IMR-90 (cell line): Measurements from ENCODE around the gene MRPS18A. TPM values are rescaled to one million over a fixed set of nuclear protein-coding genes. Genes with fewer than 3 reads are reported as not detected.

Experiments used
- ATAC-seq: fragments of 200-7000 bp; cut with Tn5 transposase; 2 replicates; pipeline ENCODE4 v1.9.1; 2020; ENCODE audit warnings: low read depth, mild to moderate bottlenecking, moderate library complexity
- BruUV-seq: library from RNA; stranded (reverse); fragments of 400-500 nt; replicated peaks from 2 replicates; lab custom pipeline; 2021; lab: Mats Ljungman, UMichigan
- CTCF ChIA-PET: fragments of 300-600 bp; formaldehyde crosslinking; extraction: SDS; loops from one replicate; lab custom pipeline; 2021; ENCODE audit warnings: antibody characterized with exemption; lab: Yijun Ruan, JAX
- POLR2A ChIA-PET: fragments of 300-600 bp; sonication (Branson Sonifier 250); formaldehyde crosslinking; loops from one replicate; lab custom pipeline; 2022; ENCODE audit warnings: antibody characterized with exemption; ENCODE audit not compliant: unreplicated experiment; lab: Charles Lee
- DNase-seq: peaks from one replicate; pipeline ENCODE4 v3.0.0; 2013
- H2AFZ ChIP-seq: replicated peaks from 2 replicates; pipeline ENCODE3; 2013; ENCODE audit warnings: low read length, mild to moderate bottlenecking; ENCODE audit not compliant: poor library complexity
- H2AK5ac ChIP-seq: 2 replicates; pipeline ENCODE4 v1.6.1; 2013; ENCODE audit warnings: low read depth, low read length, inconsistent platforms
- H2AK9ac ChIP-seq: replicated peaks from 2 replicates; pipeline ENCODE3; 2013; ENCODE audit warnings: mild to moderate bottlenecking, low read depth, low read length, moderate library complexity; ENCODE audit not compliant: poor library complexity
- H2BK120ac ChIP-seq: 2 replicates; pipeline ENCODE4 v1.6.1; 2013; ENCODE audit warnings: low read depth, low read length, inconsistent platforms
- H2BK15ac ChIP-seq: 3 replicates; pipeline ENCODE4 v1.6.1; 2013; ENCODE audit warnings: low read depth, low read length, inconsistent platforms
- H2BK20ac ChIP-seq: 2 replicates; pipeline ENCODE4 v1.6.1; 2013; ENCODE audit warnings: low read depth, mild to moderate bottlenecking, inconsistent platforms, low read length, moderate library complexity
- H2BK5ac ChIP-seq: 2 replicates; pipeline ENCODE4 v1.6.1; 2013; ENCODE audit warnings: mild to moderate bottlenecking, low read depth, low read length, inconsistent platforms; ENCODE audit not compliant: poor library complexity, severe bottlenecking
- H3K14ac ChIP-seq: replicated peaks from 2 replicates; pipeline ENCODE4 v1.6.1; 2013; ENCODE audit warnings: low read depth, low read length, inconsistent platforms
- H3K18ac ChIP-seq: 2 replicates; pipeline ENCODE4 v1.6.1; 2013; ENCODE audit warnings: low read depth, low read length, control low read depth
- H3K23ac ChIP-seq: 2 replicates; pipeline ENCODE4 v1.6.1; 2013; ENCODE audit warnings: low read depth, low read length, inconsistent platforms
- H3K27ac ChIP-seq: 2 replicates; pipeline ENCODE4 v1.5.1; 2013; ENCODE audit warnings: mild to moderate bottlenecking, control low read depth, low read length; ENCODE audit not compliant: insufficient read depth
- H3K27me3 ChIP-seq: 2 replicates; pipeline ENCODE4 v1.6.1; 2013; ENCODE audit warnings: low read length; ENCODE audit not compliant: control insufficient read depth, insufficient read depth
- H3K36me3 ChIP-seq: 2 replicates; pipeline ENCODE4 v1.6.1; 2013; ENCODE audit warnings: low read length, mixed read lengths; ENCODE audit not compliant: control insufficient read depth, insufficient read depth
- H3K4ac ChIP-seq: 2 replicates; pipeline ENCODE4 v1.6.1; 2013; ENCODE audit warnings: low read depth, low read length, inconsistent platforms
- H3K4me1 ChIP-seq: 2 replicates; pipeline ENCODE4 v1.6.1; 2013; ENCODE audit warnings: low read length, mixed read lengths; ENCODE audit not compliant: control insufficient read depth, insufficient read depth
- H3K4me2 ChIP-seq: 2 replicates; pipeline ENCODE4 v1.6.1; 2013; ENCODE audit warnings: low read depth, mild to moderate bottlenecking, control low read depth, low read length, moderate library complexity
- H3K4me3 ChIP-seq: 2 replicates; pipeline ENCODE4 v1.5.1; 2013; ENCODE audit warnings: low read depth, mild to moderate bottlenecking, control low read depth, low read length, moderate library complexity; ENCODE audit not compliant: insufficient read depth
- H3K56ac ChIP-seq: 2 replicates; pipeline ENCODE4 v1.6.1; 2013; ENCODE audit warnings: low read length, inconsistent platforms; ENCODE audit not compliant: insufficient read depth; ENCODE audit errors: extremely low read depth
- H3K79me1 ChIP-seq, 2 experiments: 2 replicates each; pipeline ENCODE4 v1.6.1; 2013; ENCODE audit warnings: low read length in 2 of 2, inconsistent platforms in 1 of 2, low read depth in 1 of 2
- H3K9ac ChIP-seq: 2 replicates; pipeline ENCODE4 v1.6.1; 2013; ENCODE audit warnings: low read depth, low read length, control low read depth
- H3K9me1 ChIP-seq: 2 replicates; pipeline ENCODE4 v1.6.1; 2013; ENCODE audit warnings: low read length, inconsistent platforms; ENCODE audit not compliant: insufficient read depth
- H3K9me3 ChIP-seq: 2 replicates; pipeline ENCODE4 v1.6.1; 2013; ENCODE audit warnings: low read length; ENCODE audit not compliant: control insufficient read depth, insufficient read depth
- H4K20me1 ChIP-seq: 2 replicates; pipeline ENCODE4 v1.6.1; 2013; ENCODE audit warnings: low read length, inconsistent platforms; ENCODE audit not compliant: insufficient read depth
- H4K5ac ChIP-seq: 2 replicates; pipeline ENCODE4 v1.6.1; 2013; ENCODE audit warnings: mild to moderate bottlenecking, low read depth, low read length, control low read depth
- H4K8ac ChIP-seq, 2 experiments: 2 replicates each; pipeline ENCODE4 v1.6.1; 2013; ENCODE audit warnings: low read depth in 2 of 2, low read length in 2 of 2, control low read depth in 1 of 2, inconsistent platforms in 1 of 2
- H4K91ac ChIP-seq: 2 replicates; pipeline ENCODE4 v1.6.1; 2013; ENCODE audit warnings: low read depth, low read length, inconsistent platforms; ENCODE audit not compliant: insufficient read depth
- CHD1 ChIP-seq: IDR thresholded peaks from 2 replicates; pipeline ENCODE4 v1.6.1; 2012; ENCODE audit warnings: low read depth, low read length, improper control_type of control experiment
- MAFK ChIP-seq: IDR thresholded peaks from 2 replicates; pipeline ENCODE4 v1.6.1; 2012; ENCODE audit warnings: low read depth, low read length, improper control_type of control experiment
- NFE2L2 ChIP-seq: fragments of 150-350 bp; IDR thresholded peaks from 2 replicates; pipeline ENCODE4 v1.6.1; 2016; ENCODE audit warnings: low read depth, mild to moderate bottlenecking, low read length
- USF2 ChIP-seq: fragments of 150-350 bp; IDR thresholded peaks from 2 replicates; pipeline ENCODE4 v1.6.1; 2017; ENCODE audit warnings: mild to moderate bottlenecking, antibody characterized with exemption, low read length, low read depth
- WGBS, 2 experiments: methylation state at CpG; one replicate each; pipeline versions ENCODE4 v1.1.5 to v1.1.7; 2013; ENCODE audit warnings: missing lambda C conversion rate in 2 of 2; ENCODE audit not compliant: insufficient read length in 1 of 2; ENCODE audit errors: extremely low coverage in 2 of 2; 5-methylcytosine and 5-hydroxymethylcytosine counted together
- dilution Hi-C: fragments of 300-500 bp; cut with HindIII; formaldehyde crosslinking; loops from one replicate; pipeline ENCODE4 v1.14.3; 2018; ENCODE audit warnings: low sequenced_read_pairs; ENCODE audit not compliant: unreplicated experiment
- in situ Hi-C: fragments of 300-500 bp; cut with MboI; formaldehyde crosslinking; loops from 3 replicates; pipeline ENCODE4 v1.14.3; 2019; ENCODE audit warnings: low sequenced_read_pairs, inconsistent platforms, mixed read lengths
- intact Hi-C: fragments of 100-400 bp; cut with micrococcal nuclease; formaldehyde crosslinking; loops from 2 replicates; pipeline ENCODE4 v1.10.0; 2022
- polyA plus RNA-seq, 3 experiments: library from polyadenylated mRNA; depleted of rRNA; stranded (reverse); fragments of >200 nt; gene quantifications; 2 replicates each; pipeline ENCODE4 v1.2.3, GENCODE V29; 2012; ENCODE audit warnings: low replicate concordance in 1 of 3
- total RNA-seq: library from RNA; depleted of rRNA; stranded (reverse); fragments of >200 nt; gene quantifications from 2 replicates; pipeline ENCODE4 v1.2.3, GENCODE V29; 2012

Gene MRPS18A
- total and polyA plus RNA-seq, 2 of the 4 experiments (the other 2 are of a cell fraction): 47.0 to 56.6 TPM

- no peak overlapping the region for H3K23ac ChIP-seq
- no peaks in the 10 kb centered on the region for H4K20me1 ChIP-seq
- H3K4ac ChIP-seq: no peak overlapping the region
- H2AK5ac ChIP-seq: no peak overlapping the region
- H4K91ac ChIP-seq: no peak overlapping the region
- 0 out of 4 replicates have a peak, but pooled peaks cover 0 to 1% of the 10 kb centered on the region in 2 experiments for H3K79me1 ChIP-seq
- no peak overlapping the region for H2BK120ac ChIP-seq
- ChIA-PET CTCF (no interaction called here), POLR2A (no interaction called here)
- in situ Hi-C loops (no loop called here), intact Hi-C loops (no loop called here), dilution Hi-C loops (no loop called here)
- DNase-seq (no peak), ATAC-seq (no peak)
- H4K5ac ChIP-seq: no peak overlapping the region
- H3K9ac ChIP-seq: no peak overlapping the region
- H2BK20ac ChIP-seq: no peak overlapping the region
- no peak overlapping the region for H4K8ac ChIP-seq
- no peak overlapping the region for H2AFZ ChIP-seq
- TF ChIP-seq CHD1: no peak
- no peak for TF ChIP-seq USF2
- no peak for TF ChIP-seq MAFK
- no peak for TF ChIP-seq NFE2L2
- no peak overlapping the region for H3K14ac ChIP-seq
- H3K27ac ChIP-seq: no peak overlapping the region
- no TSS peak for BruUV-seq
- no peak overlapping the region for H3K18ac ChIP-seq
- no peak overlapping the region for H2BK15ac ChIP-seq
- no peak overlapping the region for H2BK5ac ChIP-seq
- H3K36me3 ChIP-seq: peaks cover 2% of the 10 kb centered on the region
- H2AK9ac ChIP-seq: no peak overlapping the region
- H3K4me3 ChIP-seq: no peak overlapping the region
- H3K4me1 ChIP-seq: no peaks in the 10 kb centered on the region
- no CpG with 5 or more reads among the region's 3 CpGs for WGBS, 2 experiments
- H3K9me3 ChIP-seq: no peaks in the 10 kb centered on the region
- 0 out of 2 replicates have a peak, but pooled peaks cover 5% of the 10 kb centered on the region for H3K9me1 ChIP-seq
- H3K27me3 ChIP-seq: no peaks in the 10 kb centered on the region; the same call in 1 of the 2 replicates
- H3K56ac ChIP-seq: no peak overlapping the region
- no peak overlapping the region for H3K4me2 ChIP-seq
Observed at GRCh38 chr6:43647613-43648012, 40.0 kb downstream of the MRPS18A start.
